Upper lobe of right lung (tissue), 1 donor: ENCODE results near the gene BARX2. TPM values are rescaled to one million over a fixed set of nuclear protein-coding genes. Genes with fewer than 3 reads are reported as not detected.

Experiments used
- ATAC-seq: fragments of 200-7000 bp; cut with Tn5 transposase; one replicate; pipeline ENCODE4 v1.9.1; 2020; ENCODE audit warnings: mild to moderate bottlenecking, moderate library complexity
- DNase-seq: peaks from one replicate; pipeline ENCODE4 v3.0.0-alpha.2; 2020
- H3K27ac ChIP-seq: fragments of 200-600 bp; one replicate; pipeline ENCODE4 v1.8.0; 2022
- H3K27me3 ChIP-seq: fragments of 200-600 bp; one replicate; pipeline ENCODE4 v1.8.0; 2022; ENCODE audit warnings: mild to moderate bottlenecking
- H3K36me3 ChIP-seq: fragments of 200-600 bp; one replicate; pipeline ENCODE4 v1.8.0; 2022
- H3K4me1 ChIP-seq: fragments of 200-600 bp; one replicate; pipeline ENCODE4 v1.8.0; 2022
- H3K4me3 ChIP-seq: fragments of 200-600 bp; one replicate; pipeline ENCODE4 v1.8.0; 2022; ENCODE audit warnings: mild to moderate bottlenecking
- H3K9me3 ChIP-seq: fragments of 200-600 bp; one replicate; pipeline ENCODE4 v1.8.0; 2022
- intact Hi-C: fragments of 100-400 bp; cut with DNase I; formaldehyde crosslinking; loops from one replicate; pipeline ENCODE4 v1.11.0; 2022
- total RNA-seq: library from RNA; stranded (reverse); fragmentation: NEBNext Ultra II Directional; extraction: Animal tissue kit (Norgen Biotek cat#: 25700); gene quantifications from one replicate; pipeline ENCODE4 v1.2.1, GENCODE V29; 2021
- TF ChIP-seq, protein P1 (sequence below): fragments of 200-600 bp; IDR thresholded peaks from one replicate; pipeline ENCODE4 v1.8.0; 2022; ENCODE audit warnings: antibody characterized with exemption
- donor health status: DM: no; HTN: yes; CAD: no; lungs with severe emphysema.

Gene BARX2
- total RNA-seq, 1 donor from 2014 or later: not detected

DNA sequence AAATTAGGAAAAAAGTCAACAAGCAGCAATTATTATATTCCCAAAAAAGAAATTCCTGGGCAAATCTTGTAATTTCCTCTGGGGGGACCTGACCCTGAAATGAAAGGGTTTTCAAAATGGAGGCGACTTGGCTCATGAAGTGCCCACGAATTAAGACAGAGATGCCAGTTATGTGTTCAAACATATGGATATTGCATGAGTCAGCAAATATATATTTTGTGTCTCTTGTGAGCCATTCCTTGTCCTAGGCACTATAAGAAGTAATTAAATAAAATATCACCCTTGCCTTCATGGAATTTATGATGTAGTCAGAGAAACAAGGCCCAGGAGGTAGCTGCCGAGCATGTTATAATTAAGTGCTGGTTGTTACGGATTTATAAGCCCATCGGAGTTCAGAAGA is 68.6 kb downstream of the BARX2 start:
- H3K4me1 ChIP-seq: no peaks in the 10 kb centered on the region
- H3K27ac ChIP-seq: no peak overlapping the region
- H3K9me3 ChIP-seq: no peaks in the 10 kb centered on the region
- H3K4me3 ChIP-seq: no peak overlapping the region
- ATAC-seq (no peak), DNase-seq (no peak)
- intact Hi-C loops: no loop called here
- no peaks in the 10 kb centered on the region for H3K27me3 ChIP-seq
- H3K36me3 ChIP-seq: no peaks in the 10 kb centered on the region
- TF ChIP-seq, protein P1, sequence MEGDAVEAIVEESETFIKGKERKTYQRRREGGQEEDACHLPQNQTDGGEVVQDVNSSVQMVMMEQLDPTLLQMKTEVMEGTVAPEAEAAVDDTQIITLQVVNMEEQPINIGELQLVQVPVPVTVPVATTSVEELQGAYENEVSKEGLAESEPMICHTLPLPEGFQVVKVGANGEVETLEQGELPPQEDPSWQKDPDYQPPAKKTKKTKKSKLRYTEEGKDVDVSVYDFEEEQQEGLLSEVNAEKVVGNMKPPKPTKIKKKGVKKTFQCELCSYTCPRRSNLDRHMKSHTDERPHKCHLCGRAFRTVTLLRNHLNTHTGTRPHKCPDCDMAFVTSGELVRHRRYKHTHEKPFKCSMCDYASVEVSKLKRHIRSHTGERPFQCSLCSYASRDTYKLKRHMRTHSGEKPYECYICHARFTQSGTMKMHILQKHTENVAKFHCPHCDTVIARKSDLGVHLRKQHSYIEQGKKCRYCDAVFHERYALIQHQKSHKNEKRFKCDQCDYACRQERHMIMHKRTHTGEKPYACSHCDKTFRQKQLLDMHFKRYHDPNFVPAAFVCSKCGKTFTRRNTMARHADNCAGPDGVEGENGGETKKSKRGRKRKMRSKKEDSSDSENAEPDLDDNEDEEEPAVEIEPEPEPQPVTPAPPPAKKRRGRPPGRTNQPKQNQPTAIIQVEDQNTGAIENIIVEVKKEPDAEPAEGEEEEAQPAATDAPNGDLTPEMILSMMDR: no peak

DNA sequence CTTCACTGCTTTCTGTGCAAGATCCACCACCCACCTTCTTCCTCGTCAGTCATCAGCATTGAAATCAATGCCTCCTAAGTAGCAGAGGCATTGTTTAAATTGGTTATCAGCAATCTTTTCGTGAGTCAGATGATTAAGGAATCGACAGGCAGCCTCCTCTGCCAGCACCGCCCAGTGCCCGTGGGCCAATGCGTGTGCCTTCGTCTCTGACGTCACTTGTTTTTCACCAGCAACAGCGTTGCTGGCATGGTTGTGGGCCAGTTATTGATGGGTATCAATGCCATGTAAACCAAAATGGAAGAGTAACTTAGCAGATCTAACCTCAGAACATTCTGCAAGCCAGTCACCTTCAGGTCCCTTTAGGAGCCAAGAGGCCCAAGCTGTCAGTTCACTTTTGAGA is 69.6 kb downstream of the BARX2 start:
- TF ChIP-seq, protein P1: no peak
- Histone ChIP-seq H3K4me1 (no peaks in the 10 kb centered on the region), H3K27me3 (no peaks in the 10 kb centered on the region), H3K27ac (no peak overlapping the region), H3K9me3 (no peaks in the 10 kb centered on the region), H3K36me3 (no peaks in the 10 kb centered on the region), H3K4me3 (no peak overlapping the region)
- DNase-seq (no peak), ATAC-seq (no peak)
- intact Hi-C loops: no loop called here

DNA sequence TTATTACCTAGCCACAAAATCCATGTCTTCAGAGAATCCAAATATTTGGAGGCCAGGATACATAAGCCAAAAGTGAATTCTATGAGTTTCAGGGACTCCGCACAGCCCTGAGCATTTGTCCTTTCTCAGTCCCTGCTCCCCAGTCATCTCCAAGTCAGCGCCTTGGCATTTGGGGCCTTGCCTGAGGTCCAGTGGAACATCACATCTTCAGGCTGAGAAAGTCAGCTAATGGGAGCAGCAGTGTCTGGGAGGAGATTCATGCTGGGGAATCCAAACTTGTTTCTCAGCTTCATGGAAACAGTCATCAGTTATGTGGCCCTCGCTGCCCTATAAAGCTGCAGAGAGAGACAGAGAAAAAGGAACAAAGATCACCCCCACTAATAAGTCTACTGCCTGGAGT is 70.9 kb downstream of the BARX2 start:
- TF ChIP-seq, protein P1: no peak
- Histone ChIP-seq H3K36me3 (no peaks in the 10 kb centered on the region), H3K4me1 (no peaks in the 10 kb centered on the region), H3K27me3 (no peaks in the 10 kb centered on the region), H3K4me3 (no peak overlapping the region), H3K27ac (no peak overlapping the region), H3K9me3 (no peaks in the 10 kb centered on the region)
- intact Hi-C loops: no loop called here
- ATAC-seq (no peak), DNase-seq (no peak)

DNA sequence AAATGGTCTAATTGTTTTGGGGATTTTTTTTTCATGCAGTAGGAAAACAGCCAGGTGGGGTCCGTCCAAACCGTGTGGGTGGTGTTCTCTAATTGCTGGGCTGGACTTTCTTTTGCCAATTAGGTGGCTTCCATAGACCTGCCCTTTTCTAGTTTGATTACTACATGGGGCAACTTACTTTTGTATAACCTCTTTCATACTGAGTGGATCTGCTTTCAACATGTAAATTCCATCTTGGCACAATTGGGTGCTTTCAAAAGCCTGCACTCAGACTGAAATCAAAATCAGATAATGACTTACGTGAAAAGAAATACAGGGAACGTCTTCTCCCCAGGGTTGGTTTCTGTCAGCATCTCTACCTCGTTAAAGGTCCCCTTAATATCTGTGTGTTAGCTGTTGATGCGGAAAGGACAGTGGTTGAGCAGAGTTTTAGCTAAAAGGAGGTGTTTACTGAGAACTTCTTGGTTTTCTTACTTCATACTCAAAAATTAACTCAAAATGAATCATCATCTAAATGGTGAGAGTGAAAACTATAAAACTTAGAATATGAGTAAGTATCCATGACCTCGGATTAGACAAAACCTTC is 72.1 kb downstream of the BARX2 start:
- TF ChIP-seq, protein P1: no peak
- intact Hi-C loops: no loop called here
- Histone ChIP-seq H3K27me3 (no peaks in the 10 kb centered on the region), H3K9me3 (no peaks in the 10 kb centered on the region), H3K36me3 (no peaks in the 10 kb centered on the region), H3K4me1 (no peaks in the 10 kb centered on the region), H3K4me3 (no peak overlapping the region), H3K27ac (no peak overlapping the region)
- no peak for DNase-seq
- no peak for ATAC-seq

DNA sequence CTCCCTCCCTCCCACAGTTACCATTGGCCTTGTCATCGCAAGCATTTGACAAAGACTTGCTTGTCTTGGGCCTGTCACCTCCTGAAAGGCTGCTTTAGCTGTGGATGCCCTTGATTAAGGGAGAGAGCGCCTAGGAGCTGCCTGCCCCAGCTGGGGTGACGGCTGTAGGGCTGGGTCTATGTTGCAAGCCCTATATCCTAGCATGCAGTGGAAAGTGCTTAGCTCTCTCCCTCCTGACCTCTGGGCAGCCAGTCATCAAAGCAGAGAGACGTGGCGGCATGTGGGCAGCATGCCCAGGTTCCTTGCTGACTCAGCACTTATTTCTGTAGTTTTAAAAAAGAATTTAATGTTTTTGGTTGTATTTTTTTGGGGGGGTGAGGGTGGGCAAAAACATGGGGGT is 75.9 kb downstream of the BARX2 start:
- Histone ChIP-seq H3K4me1 (no peaks in the 10 kb centered on the region), H3K9me3 (no peaks in the 10 kb centered on the region), H3K27ac (no peak overlapping the region), H3K4me3 (no peak overlapping the region), H3K36me3 (no peaks in the 10 kb centered on the region), H3K27me3 (no peaks in the 10 kb centered on the region)
- peak; percentile 49 for ATAC-seq
- TF ChIP-seq, protein P1: no peak
- DNase-seq: no peak
- intact Hi-C loops: no loop called here

DNA sequence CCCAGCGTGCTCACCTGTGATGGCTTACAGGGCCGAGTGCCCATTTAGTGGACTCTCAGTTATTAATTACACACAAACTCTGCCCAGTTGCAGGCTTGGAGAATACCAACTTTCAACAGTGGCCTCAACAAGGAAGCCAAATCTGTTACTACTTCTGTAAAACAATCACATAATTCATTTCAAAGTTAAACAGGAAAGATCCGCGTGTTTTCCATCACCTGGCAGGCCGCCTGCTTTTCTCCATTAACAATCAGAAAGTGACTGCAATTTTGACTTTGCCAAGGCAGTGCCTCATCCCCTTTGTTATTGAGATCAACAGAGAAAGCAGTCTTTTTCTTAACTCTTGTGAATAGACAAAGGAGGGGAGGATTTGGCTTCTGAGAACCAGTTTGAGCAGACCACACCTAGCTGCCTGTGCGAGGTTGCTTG is 77.7 kb downstream of the BARX2 start:
- H3K27ac ChIP-seq: no peak overlapping the region
- intact Hi-C loops: no loop called here
- DNase-seq (no peak), ATAC-seq (no peak)
- no peaks in the 10 kb centered on the region for H3K36me3 ChIP-seq
- TF ChIP-seq, protein P1: no peak
- no peak overlapping the region for H3K4me3 ChIP-seq
- no peaks in the 10 kb centered on the region for H3K4me1 ChIP-seq
- no peaks in the 10 kb centered on the region for H3K27me3 ChIP-seq
- no peaks in the 10 kb centered on the region for H3K9me3 ChIP-seq
